IPS DF 4.7 (cell line): ENCODE data around the gene TUFM.
"Not testable (repeated sequence)": the region's sequence is repeated elsewhere in the genome, so short reads cannot be mapped to it uniquely, and the experiment has no call there.

ENCODE experiments used
- DNase-seq: peaks from one replicate; pipeline ENCODE4 v3.0.0-alpha.2; 2013; ENCODE audit warnings: low spot score; ENCODE audit errors: extremely low read depth

Gene TUFM

DNA sequence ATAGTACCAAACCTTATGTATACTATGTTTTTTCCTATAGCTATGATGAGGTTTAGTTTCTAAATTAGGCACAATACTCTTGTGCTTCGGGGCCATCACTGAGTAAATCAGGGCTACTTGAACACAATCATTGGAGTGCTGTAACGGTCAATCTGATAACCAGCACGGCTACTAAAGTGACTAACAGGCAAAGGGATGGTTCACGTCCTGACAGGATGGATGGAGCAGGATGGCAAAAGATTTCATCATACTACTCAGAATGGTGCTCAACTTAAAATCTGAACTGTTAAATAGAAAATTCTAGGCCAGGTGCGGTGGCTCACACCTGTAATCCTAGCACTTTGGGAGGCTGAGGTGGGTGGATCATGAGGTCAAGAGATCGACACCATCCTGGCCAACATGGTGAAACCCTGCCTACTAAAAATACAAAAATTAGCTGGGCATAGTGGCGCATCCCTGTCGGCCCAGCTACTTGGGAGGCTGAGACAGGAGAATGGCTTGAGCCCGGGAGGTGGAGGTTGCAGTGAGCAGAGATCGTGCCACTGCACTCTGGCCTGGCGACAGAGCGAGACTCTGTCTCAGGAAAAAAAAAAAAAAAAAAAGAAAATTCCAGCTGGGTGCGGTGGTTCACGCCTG, 7.0 kb downstream of the TUFM start:
- no peak for DNase-seq

DNA sequence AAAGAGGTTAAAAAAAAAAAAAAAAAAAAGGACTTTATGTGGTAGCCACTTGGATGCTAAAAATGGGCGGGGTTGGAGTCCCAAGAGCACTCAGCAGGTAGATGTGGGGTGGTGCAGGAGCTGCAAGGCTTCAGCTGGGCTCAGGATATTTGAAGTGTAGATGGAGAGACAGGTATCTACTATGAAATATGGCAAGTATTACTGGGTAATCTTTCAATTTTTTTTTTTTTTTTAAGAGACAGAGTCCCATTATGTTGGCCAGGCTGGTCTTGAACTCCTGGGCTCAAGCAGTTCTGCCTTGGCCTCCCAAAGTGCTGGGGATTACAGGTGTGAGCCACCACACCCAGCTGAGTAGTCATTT, 7.6 kb downstream of the TUFM start:
- no peak for DNase-seq

DNA sequence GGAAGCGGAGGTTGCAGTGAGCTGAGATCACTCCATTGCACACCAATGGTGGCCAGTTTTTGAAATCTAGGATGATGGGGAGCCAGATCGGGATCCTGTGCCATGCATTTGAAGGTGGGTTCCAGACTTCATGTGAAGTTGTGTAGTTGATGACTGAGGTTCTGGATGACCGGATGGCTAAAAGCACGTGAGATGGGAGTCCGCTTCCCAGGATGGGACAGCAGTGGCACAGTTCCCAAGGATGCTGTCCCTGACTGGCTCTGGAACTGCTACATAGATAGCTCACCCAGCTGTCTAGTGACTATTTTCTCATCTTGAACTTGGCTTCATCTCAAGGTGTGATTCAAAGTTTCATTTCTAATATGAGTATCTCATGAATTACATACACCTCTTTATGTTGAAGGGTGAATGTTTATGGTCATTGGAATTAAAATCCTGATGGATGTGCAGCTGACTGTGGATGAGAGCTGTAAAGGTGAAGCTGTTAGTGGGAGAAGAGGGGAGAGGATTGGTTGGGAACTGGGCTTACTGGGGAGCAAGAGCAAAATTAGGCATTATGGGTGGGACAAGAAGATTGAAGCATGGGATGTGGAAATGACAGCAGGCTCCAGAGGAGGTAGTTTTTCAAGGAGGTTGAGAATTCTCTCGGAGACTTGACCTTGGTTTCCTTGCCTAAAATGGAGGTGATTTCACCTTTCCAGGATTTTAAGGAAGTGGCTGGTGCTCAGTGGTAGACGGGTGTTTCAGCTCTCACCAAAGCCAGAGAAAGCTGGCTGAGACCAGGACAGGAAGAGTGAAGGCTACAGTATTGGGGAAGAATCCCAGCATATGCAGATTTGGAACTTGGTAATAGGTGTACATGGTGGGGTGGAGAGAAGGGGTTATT, 8.2 kb downstream of the TUFM start:
- no peak for DNase-seq

DNA sequence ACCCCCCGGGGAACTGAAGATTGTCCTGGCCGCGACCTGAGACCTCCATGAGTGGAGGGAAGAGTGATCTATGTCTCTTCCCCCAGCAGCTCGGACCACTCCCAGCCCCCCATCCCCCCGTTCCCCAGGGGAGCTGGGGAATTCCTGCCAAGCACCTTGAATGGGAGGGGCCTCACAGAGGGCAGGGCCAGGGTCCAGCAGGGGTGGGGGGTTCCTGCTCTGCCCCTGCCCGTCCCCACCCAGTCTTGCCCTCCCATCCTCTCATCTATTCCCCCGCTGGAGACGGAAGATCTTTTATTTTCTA, 9.4 kb downstream of the TUFM start:
- DNase-seq: no peak

DNA sequence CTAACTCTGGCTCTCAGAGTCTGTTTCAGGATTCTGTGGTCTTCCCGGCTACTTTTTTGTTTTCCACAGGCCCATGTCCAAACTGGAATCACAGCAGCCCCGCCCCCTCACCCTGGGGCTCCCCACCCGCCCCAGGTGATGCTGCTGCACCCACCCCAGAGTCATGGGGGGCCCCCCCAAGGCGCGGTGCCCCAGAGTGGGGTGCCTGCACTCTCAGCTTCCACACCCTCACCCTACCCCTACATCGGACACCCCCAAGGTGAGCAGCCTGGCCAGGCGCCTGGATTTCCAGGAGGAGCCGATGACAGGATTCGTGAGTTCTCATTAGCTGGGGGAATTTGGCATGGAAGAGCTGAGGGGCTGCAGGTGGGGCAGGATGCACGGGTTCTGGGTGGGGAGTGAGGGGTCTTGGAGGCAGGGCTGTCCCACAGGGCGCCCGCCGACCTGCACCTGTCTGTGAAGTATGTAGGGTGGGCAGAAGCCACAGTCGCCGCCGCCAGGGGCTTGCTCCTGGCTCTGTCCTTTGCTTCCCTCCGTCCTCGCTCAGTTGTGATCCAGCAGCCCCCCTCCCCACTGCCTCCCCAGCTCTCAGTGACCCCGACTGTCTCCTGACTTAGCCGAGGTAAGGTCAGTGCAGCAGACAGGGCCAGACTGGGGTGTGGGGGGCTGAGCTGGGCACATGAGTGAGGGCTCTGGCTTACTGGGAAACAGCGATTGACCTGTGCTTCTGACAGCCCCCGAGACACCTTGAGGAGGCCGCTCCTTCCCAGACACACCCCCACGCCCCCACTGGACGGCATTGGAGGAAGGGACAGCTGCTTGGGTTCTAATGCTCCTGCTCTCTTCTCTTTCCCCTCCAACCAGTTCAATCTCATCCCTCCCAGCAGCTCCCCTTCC, 10.0 kb downstream of the TUFM start:
- no peak for DNase-seq

DNA sequence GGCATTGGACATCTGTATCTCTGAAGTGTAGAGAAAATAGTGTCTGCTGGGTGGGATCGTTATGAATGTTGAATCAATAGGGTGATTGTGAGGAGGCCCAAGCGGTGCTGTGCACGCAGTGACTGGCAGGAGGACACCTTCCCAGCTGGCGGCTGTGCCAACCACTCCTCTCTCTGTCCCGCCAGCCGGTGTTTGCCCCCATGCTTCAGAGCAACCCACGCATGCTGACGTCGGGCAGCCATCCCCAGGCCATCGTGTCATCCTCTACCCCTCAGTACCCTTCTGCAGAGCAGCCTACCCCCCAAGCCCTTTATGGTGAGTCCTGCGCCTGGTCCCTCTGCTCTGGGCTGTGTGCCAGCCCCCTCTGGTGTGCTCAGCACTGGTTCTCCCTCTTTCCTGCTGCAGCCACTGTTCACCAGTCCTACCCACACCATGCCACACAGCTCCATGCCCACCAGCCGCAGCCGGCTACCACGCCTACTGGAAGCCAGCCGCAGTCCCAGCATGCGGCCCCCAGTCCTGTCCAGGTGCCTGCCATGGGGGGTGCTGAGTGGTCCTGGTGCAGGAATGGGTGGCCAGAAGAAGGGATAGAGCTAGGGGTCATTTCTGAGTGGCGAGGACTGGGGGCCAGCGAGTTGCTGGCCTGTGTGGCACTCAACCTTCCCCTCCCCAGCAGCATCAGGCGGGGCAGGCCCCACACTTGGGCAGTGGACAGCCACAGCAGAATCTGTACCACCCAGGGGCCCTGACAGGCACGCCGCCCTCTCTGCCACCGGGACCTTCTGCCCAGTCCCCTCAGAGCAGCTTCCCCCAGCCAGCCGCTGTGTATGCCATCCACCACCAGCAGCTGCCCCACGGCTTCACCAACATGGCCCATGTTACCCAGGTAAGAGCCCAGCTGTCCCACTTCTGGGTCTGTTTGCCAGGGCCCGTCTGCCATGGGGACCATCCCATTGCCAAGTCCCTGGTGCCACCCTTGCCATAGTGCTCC, 11.0 kb downstream of the TUFM start:
- no peak for DNase-seq

DNA sequence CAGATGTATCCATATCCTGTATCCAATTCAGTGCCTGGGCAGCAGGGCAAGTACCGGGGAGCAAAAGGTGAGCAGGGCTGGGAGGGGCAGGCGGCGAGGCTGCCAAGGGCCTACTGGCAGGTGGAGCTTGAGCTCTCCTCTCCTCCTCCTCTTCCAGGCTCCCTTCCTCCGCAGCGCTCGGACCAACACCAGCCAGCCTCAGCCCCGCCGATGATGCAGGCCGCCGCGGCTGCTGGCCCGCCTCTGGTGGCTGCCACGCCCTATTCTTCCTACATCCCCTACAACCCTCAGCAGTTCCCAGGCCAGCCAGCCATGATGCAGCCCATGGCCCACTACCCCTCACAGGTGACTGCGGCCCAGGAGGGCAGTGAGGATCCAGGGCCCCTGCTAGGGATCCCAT, 11.8 kb downstream of the TUFM start:
- DNase-seq: no peak

DNA sequence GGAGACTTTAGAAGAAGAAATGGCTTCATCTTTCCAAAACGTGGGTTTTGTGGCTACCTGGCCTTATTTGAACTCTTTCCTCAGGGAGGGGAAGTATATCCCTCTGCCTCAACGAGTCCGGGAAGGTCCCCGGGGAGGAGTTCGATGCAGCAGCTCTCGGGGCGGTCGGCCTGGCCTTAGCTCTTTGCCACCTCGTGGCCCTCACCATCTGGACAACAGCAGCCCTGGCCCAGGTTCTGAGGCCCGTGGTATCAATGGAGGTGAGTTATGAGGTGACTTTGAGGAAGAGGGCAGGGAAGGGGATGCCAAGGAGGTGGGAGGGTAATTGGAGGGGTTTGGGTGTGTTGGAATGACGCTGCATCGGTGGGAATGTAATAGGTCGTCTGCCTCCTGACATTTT, 15.6 kb downstream of the TUFM start:
- no peak for DNase-seq

DNA sequence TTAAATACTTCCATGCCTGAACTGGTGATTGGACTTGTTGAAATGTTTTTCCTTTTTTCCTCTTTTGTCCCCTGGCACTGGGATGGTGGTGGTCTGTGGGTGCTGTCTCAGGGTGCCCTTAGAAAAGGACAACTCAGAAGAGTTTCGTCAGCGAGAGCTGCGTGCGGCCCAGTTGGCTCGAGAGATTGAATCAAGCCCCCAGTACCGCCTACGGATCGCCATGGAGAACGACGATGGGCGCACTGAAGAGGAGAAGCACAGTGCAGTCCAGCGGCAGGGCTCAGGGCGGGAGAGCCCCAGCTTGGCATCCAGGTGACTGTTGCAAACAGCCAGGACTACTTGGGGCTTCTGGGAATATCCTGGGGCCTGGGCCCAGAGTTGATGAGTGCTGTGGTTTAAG, 16.4 kb downstream of the TUFM start:
- no peak for DNase-seq

DNA sequence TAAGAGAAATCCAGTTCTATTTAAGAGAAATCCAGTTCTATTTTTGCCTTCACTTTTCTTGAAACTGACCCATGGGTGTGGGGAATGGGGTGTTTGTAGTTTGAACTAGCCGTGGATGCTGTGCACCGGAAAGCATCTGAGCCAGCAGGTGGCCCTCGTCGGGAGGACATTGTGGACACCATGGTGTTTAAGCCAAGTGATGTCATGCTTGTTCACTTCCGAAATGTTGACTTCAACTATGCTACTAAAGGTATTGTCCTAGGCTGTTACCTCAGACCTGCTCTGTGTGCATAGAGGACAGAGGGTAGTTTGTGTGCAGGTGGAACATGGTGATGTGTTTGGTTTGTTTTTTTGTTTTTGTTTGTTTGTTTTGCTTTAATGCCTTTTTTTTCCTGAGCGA, 20.0 kb downstream of the TUFM start:
- no peak for DNase-seq

DNA sequence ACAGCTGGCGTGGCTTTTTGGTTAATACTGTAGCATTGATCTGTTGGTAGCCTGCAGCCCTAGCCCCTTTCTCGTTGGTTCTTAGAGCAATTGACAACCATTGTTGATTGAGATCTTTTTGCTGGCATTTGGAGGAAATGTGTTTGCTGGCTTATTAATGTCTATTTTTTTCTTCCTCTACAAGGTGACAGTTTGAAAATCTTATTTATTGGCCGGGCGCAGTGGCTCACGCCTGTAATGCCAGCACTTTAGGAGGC, 21.5 kb downstream of the TUFM start:
- DNase-seq: no peak

DNA sequence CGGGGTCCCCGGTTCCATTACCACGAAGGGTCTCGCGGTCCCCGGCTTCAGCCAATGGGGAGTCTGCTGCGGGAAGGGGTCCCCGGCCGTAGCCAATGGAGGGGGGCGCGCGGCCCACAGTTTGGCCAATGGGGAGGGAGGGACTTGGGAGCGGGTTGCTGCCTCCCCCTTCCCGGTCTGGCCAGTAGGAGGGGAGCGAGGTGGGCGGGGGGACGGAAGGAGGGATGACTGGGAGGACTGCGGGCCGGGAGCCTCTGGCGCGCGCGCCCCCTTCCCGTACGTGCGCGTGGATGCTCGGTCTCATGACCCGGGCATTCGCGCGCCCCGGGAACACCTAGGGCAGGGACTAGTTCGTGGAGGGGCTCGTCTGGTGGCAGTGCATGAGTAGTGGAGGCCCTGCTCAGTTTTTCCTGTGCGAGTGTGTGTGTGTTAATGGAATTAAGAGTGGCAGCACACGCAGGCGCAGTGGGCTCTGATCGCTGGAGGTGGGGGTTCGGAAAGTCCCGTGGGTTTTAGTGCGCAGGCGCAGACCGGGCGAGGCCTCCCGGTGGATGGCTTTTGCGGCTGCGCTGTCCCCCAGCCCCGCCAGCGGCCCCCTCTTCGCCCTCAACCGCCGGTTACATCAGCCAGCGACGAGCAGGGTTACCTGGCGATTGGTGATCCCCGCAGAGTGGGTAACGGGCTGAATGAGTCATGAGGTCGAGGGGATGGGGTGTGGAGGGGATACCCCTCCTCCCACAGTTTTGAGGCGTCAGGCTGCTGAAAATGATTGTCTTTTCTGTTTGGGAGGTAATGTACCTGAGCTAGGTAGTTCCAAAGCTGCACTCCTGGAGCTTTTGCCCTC, 22.1 kb downstream of the TUFM start:
- DNase-seq: no peak

DNA sequence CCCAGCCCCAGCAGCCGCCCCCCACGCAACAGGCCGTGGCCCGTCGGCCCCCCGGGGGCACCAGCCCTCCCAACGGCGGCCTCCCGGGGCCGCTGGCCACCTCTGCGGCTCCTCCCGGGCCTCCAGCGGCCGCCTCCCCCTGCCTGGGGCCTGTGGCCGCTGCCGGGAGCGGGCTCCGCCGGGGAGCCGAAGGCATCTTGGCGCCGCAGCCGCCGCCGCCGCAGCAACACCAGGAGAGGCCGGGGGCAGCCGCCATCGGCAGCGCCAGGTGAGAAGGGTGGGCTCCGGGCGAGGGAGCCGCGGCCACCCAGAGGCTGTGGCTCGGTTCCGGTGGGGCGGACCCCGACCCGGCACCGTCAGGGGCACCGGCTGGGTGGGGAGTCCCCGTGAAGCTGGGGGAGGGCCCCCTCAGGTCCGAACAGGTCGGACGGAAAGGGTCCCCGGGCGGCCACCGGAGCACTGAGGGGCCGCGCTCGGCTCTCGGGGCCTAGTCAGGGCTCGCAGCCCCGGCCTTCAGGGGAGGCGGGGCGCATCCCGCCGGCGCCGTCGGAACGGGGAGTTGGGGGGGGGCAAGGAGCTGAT, 22.8 kb downstream of the TUFM start:
- DNase-seq: no peak

DNA sequence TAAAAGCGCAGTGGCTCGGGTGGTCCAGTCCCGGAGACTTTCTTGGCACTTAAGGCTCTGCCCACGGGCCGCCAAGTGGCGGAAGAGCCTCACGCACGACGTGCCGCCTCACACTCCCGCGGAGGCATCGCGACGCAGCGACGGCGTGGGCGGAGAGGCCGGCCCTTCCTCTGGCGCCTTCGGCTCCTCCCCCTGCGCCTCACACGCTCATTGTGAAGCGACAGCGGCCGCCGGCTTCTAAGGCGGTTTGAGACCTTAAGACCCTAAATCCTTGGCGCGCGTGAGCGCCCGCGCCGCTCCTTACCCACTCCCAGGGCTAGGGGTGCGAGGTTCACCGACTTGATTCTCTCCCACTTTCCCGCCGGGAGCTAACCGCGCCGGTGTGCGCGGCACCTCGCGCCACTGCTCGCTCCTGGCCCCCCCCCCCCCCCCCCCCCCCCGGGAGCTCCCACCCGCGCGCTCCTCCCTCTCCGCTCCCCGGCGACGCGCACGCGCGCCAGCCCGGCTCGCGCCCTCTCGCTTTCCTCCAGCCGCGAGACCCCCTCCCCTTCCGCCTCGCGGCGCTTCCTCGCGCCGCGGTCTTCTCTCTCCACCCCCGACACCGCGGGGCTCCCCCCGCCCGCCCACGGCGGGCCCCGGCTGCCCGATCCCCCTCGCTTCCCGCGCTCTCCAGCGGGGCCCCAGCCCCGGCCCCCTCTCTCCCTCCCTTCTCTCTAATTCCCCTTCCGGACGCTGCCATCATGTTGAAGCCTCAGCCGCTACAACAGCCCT, 23.4 kb downstream of the TUFM start, which contains the start of gene ATXN2L:
Gene ATXN2L, plus strand, starts transcription at position 480 of the 771 bp plus-strand sequence. Its CDS starts 261 bp downstream, at position 741.
- DNase-seq: peak; percentile 74

DNA sequence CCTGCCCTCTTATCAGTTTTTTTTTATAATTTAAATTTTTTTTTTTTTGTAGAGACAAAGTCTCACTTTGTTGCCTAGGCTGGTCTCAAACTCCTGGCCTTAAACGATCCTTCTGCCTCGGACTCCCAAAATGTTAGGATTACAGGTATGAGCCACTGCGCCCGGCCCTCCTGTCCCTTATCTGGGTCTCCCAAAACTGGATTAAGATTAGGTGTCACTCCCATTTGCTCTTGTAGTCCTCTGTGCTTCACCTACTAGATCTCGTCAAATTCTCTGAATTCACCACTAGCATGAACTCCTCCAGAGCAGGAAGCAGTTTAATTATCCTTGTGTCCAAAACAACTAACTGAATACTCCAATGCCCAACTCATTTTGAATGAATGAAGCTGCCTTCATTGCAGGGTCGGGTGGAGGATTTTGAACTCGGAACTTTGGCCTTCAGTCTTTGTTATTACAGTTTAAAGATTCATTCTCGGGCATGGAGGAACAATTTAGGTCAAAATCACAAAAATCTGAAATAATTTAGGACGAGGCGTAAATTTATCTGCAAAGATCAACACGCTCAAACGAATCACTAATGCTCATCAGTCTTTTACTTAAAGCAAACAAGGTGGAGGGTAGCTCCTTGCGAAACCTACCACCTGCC, 24.2 kb downstream of the TUFM start:
- no peak for DNase-seq

DNA sequence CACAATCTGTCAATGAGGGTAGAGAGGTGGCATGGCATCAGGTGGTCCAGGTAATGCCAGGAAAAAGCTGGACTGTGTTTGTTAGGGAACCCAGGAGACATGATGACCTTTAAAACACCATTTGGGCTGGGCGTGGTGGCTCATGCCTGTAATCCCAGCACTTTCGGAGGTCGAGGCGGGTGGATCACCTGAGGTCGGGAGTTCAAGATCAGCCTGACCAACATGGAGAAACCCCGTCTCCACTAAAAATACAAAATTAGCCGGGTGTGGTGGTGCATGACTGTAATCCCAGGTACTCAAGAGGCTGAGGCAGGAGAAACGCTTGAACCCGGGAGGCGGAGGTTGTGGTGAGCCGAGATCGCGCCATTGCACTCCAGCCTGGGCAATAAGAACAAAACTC, 25.6 kb downstream of the TUFM start:
- not testable (repeated sequence) for DNase-seq

DNA sequence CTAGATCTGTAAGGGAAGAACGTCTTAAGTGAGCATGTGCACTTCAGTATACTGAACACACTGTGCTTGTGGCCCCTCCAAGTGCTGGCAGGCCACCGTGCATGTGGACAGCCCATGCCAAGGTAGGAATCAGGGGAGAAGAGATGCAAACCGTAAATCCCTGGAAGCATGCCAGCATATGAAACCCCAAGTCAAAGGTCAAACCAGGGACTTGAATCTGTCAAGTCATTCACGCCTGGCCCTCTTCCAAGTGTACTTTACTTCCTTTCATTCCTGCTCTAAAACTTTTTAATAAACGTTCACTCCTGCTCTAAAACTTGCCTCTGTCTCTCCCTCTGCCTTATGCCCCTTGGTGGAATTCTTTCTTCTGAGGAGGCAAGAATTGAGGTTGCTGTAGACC, 26.1 kb downstream of the TUFM start:
- no peak for DNase-seq

DNA sequence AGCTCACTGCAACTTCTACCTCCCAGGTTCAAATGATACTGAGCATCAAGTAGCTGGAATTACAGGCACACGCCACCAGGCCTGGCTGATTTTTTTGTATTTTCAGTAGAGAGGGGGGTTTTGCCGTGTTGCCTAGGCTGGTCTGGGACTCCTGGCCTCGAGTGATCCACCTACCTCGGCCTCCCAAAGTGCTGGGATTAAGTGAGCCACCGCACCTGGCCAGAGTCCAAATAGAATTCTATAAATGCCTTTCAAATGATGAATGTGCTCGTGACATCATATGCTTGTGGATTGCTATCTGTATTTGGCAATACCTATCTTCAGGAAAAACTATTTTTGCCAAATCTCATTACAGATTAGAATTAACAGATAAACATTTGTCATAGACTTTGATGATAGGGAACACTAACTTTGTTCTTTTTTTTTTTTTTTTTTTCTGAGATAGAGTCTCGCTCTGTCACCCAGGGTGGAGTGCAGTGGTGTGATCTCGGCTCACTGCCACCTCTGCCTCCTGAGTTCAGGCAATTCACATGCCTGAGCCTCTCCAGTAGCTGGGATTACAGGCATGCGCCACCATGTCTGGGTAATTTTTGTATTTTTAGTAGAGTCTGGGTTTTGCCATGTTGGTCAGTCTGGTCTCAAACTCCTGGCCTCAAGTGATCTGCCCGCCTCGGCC, 38.6 kb downstream of the TUFM start:
- DNase-seq: not testable (repeated sequence)
